Measurements from ENCODE around the gene STEAP4. TPM values are rescaled to one million over a fixed set of nuclear protein-coding genes. Genes with fewer than 3 reads are reported as not detected.
A peak's percentile ranks its signal among the peaks of the same experiment; 100 is the strongest.

STEAP4 gene
- total and polyA plus RNA-seq, 2 experiments from 2014 or later = 0.06 TPM; not detected in 1

- H3K79me2 ChIP-seq (replicated peaks; ENCODE audit: insufficient read depth) = no peaks in the 10 kb centered on the region
- no peak overlapping the region for H3K27ac ChIP-seq (ENCODE audit: low read depth)
- 0 out of 2 replicates have a peak overlapping the region, but pooled peaks have one; percentile 14 for H2AFZ ChIP-seq
- H3K27ac Mint-ChIP-seq = no peak overlapping the region
- no peaks in the 10 kb centered on the region for H3F3A ChIP-seq (replicated peaks; ENCODE audit: low read depth)
- no peaks in the 10 kb centered on the region for H3K36me3 ChIP-seq (ENCODE audit: insufficient read depth)
- no peaks in the 10 kb centered on the region for H4K20me1 ChIP-seq (replicated peaks; ENCODE audit: insufficient read depth)
- no peaks in the 10 kb centered on the region for H3K9me2 ChIP-seq (ENCODE audit: insufficient read depth)
- no peaks in the 10 kb centered on the region for H3K4me1 Mint-ChIP-seq
- H3K9me3 Mint-ChIP-seq = peaks cover 10% of the 10 kb centered on the region; the same call in 2 of the 3 replicates
- no peak overlapping the region for H3K4me3 Mint-ChIP-seq
- peaks cover 4% of the 10 kb centered on the region; the same call in 1 of the 3 replicates for H3K36me3 Mint-ChIP-seq (ENCODE audit: low read depth)
- ATAC-seq = no peak
- H3K27me3 ChIP-seq (ENCODE audit: insufficient read depth) = no peaks in the 10 kb centered on the region
- H3K4me2 ChIP-seq = no peak overlapping the region
- no peaks in the 10 kb centered on the region for H3K27me3 Mint-ChIP-seq (ENCODE audit: insufficient read depth, low read depth, poor library complexity)
- no peak for DNase-seq (ENCODE audit: low spot score)
- H3K4me1 ChIP-seq (ENCODE audit: insufficient read depth) = no peaks in the 10 kb centered on the region
- TF ChIP-seq ZNF331 (CRISPR knock-in tag; IDR thresholded peaks at IDR 0.05; ENCODE audit: low read depth) = no peak
- TF ChIP-seq EZH2 (IDR thresholded peaks at IDR 0.05; ENCODE audit: low read depth, unreplicated experiment) = no peak
- TF ChIP-seq STAT1 (IDR thresholded peaks at IDR 0.05; ENCODE audit: unreplicated experiment) = no peak
- no peak for TF ChIP-seq POLR2AphosphoS5 (IDR thresholded peaks at IDR 0.05; ENCODE audit: low read depth)
- TF ChIP-seq ETS1 (IDR thresholded peaks at IDR 0.05) = no peak
- no peak for TF ChIP-seq ZNF462 (CRISPR knock-in tag; IDR thresholded peaks at IDR 0.05)
- TF ChIP-seq NANOG (IDR thresholded peaks at IDR 0.05; ENCODE audit: borderline replicate concordance) = no peak
- TF ChIP-seq ZNF114 (CRISPR knock-in tag; IDR thresholded peaks at IDR 0.05) = no peak
- no peak overlapping the region for H3K4me3 ChIP-seq
Measured at GRCh38 chr7:88289564-88290025, 17.1 kb downstream of the STEAP4 start.

Measured in GM23338 (cell line).